Esophagus squamous epithelium (tissue), 5 donors: ENCODE measurements around the gene DACT3. TPM values are rescaled to one million over a fixed set of nuclear protein-coding genes. Genes with fewer than 3 reads are reported as not detected.

Source experiments
- DNase-seq: peaks from one replicate; lab custom pipeline; 2025; lab: John Stamatoyannopoulos, UW
- H3K27ac ChIP-seq, 4 donors: fragments of 200-600 bp; sonication (generic); one replicate each; pipeline ENCODE4 v1.5.1; 2016 to 2019; ENCODE audit warnings: mild to moderate bottlenecking in 1 of 4
- H3K27me3 ChIP-seq, 4 donors: fragments of 200-600 bp; sonication (generic); 1 replicate in 3 of 4; 2 replicates in 1 of 4; pipeline versions ENCODE4 v1.5.1 to v1.6.0; 2017 to 2021; ENCODE audit warnings: antibody characterized with exemption in 1 of 4
- H3K36me3 ChIP-seq, 3 donors: fragments of 200-600 bp; sonication (generic); one replicate each; pipeline ENCODE4 v1.5.1; 2016 to 2019
- H3K4me1 ChIP-seq, 3 donors: fragments of 200-600 bp; sonication (generic); one replicate each; pipeline ENCODE4 v1.5.1; 2017 to 2019
- H3K4me3 ChIP-seq, 4 donors: fragments of 200-600 bp; sonication (generic); 1 replicate in 3 of 4; 2 replicates in 1 of 4; pipeline ENCODE4 v1.5.1; 2016 to 2019; ENCODE audit warnings: mild to moderate bottlenecking in 2 of 4, moderate library complexity in 1 of 4
- H3K9me3 ChIP-seq, 3 donors: fragments of 200-600 bp; sonication (generic); one replicate each; pipeline ENCODE4 v1.5.1; 2016 to 2019
- CTCF ChIP-seq, 6 experiments: fragments of 450-650 bp in 4 of 6; fragments of 200-600 bp in 2 of 6; sonication (generic) in 2 of 6; IDR thresholded peaks; one replicate each; pipeline ENCODE4 v1.5.1; 2016 to 2019; ENCODE audit warnings: antibody characterized with exemption in 6 of 6, mild to moderate bottlenecking in 4 of 6, moderate library complexity in 4 of 6
- POLR2A ChIP-seq, 4 donors: fragments of 450-650 bp; IDR thresholded peaks; one replicate each; pipeline ENCODE4 v1.6.1; 2017; ENCODE audit warnings: antibody characterized with exemption in 4 of 4, mild to moderate bottlenecking in 4 of 4, moderate library complexity in 3 of 4
- WGBS, 2 donors: methylation state at CpG; one replicate each; pipeline ENCODE4 v1.1.5; 2018; 5-methylcytosine and 5-hydroxymethylcytosine counted together
- intact Hi-C: fragments of 100-400 bp; cut with DNase I; formaldehyde crosslinking; loops from one replicate; pipeline ENCODE4 v1.15.0; 2022
- total RNA-seq, 4 donors: library from RNA; depleted of rRNA; stranded (reverse); fragments of >200 nt; gene quantifications; one replicate each; pipeline ENCODE4 v1.1.0, GENCODE V29; 2016
- donor health status: DM: yes; HTN: yes; CAD: no.

Gene DACT3
- total RNA-seq, 4 donors from 2014 or later: 0.22 to 5.7 (median 1.8) TPM

GRCh38 chr19:46650445-46650844 lies 10.5 kb downstream of the DACT3 start:
- DNase-seq: no peak

GRCh38 chr19:46648961-46649960 lies 11.7 kb downstream of the DACT3 start:
- Histone ChIP-seq H3K27ac (no peak overlapping the region), H3K36me3 (no peaks in the 10 kb centered on the region), H3K27me3 (peaks cover 0 to 69% (median 4%) of the 10 kb centered on the region in 4 donors), H3K4me1 (peaks cover 0 to 16% (median 0%) of the 10 kb centered on the region in 3 donors), H3K9me3 (peaks cover 0 to 13% (median 5%) of the 10 kb centered on the region in 3 donors), H3K4me3 (no peak overlapping the region)
- intact Hi-C loops: no loop called here
- DNase-seq: no peak
- no peak for TF ChIP-seq POLR2A (IDR thresholded peaks at IDR 0.05)
- no peak for TF ChIP-seq CTCF (IDR thresholded peaks at IDR 0.05)
- WGBS, 2 donors: 28 to 38% methylated on average over 1 to 3 of the region's 144 CpGs

More at GRCh38 chr19:46650445-46650844, 10.5 kb downstream of the DACT3 start:
- Histone ChIP-seq H3K4me3 (no peak overlapping the region), H3K36me3 (no peaks in the 10 kb centered on the region), H3K4me1 (peaks cover 0 to 28% (median 0%) of the 10 kb centered on the region in 3 donors), H3K27me3 (peaks cover 0 to 74% (median 4%) of the 10 kb centered on the region in 4 donors), H3K27ac (no peak overlapping the region), H3K9me3 (peaks cover 0 to 13% (median 5%) of the 10 kb centered on the region in 3 donors)
- no peak for TF ChIP-seq CTCF (IDR thresholded peaks at IDR 0.05)
- no peak for TF ChIP-seq POLR2A (IDR thresholded peaks at IDR 0.05)
- WGBS, 2 donors: 82 to 83% methylated on average over 7 of the region's 7 CpGs
- intact Hi-C loops: no loop called here

- TF ChIP-seq POLR2A (IDR thresholded peaks at IDR 0.05): no peak
- peaks cover 0 to 13% (median 5%) of the 10 kb centered on the region in 3 donors for H3K9me3 ChIP-seq
- no peak overlapping the region for H3K4me3 ChIP-seq
- H3K36me3 ChIP-seq: no peaks in the 10 kb centered on the region
- no peak overlapping the region for H3K27ac ChIP-seq
- peaks cover 0 to 69% (median 4%) of the 10 kb centered on the region in 4 donors for H3K27me3 ChIP-seq
- peaks cover 0 to 8% (median 0%) of the 10 kb centered on the region in 3 donors for H3K4me1 ChIP-seq
- intact Hi-C loops: no loop called here
- no peak for DNase-seq
- WGBS, 2 donors: 45 to 56% methylated on average over 12 to 20 of the region's 63 CpGs
Observed at GRCh38 chr19:46648060-46648960, 12.7 kb downstream of the DACT3 start.

- Histone ChIP-seq H3K36me3 (no peaks in the 10 kb centered on the region), H3K9me3 (peaks cover 0 to 13% (median 5%) of the 10 kb centered on the region in 3 donors), H3K4me1 (peaks cover 0 to 8% (median 0%) of the 10 kb centered on the region in 3 donors), H3K4me3 (no peak overlapping the region), H3K27ac (no peak overlapping the region), H3K27me3 (peaks cover 0 to 64% (median 4%) of the 10 kb centered on the region in 4 donors)
- no peak for TF ChIP-seq POLR2A (IDR thresholded peaks at IDR 0.05)
- TF ChIP-seq CTCF (IDR thresholded peaks at IDR 0.05): no peak
- no peak for DNase-seq
- WGBS, 2 donors: 57 to 77% methylated on average over 3 of the region's 3 CpGs
- intact Hi-C loops: no loop called here
Observed at GRCh38 chr19:46646402-46646801, 14.6 kb downstream of the DACT3 start.

- 65 to 78% methylated on average over 2 to 3 of the region's 3 CpGs for WGBS, 2 donors
- intact Hi-C loops: no loop called here
- DNase-seq: no peak
- Histone ChIP-seq H3K4me3 (no peak overlapping the region), H3K36me3 (no peaks in the 10 kb centered on the region), H3K9me3 (peaks cover 0 to 13% (median 5%) of the 10 kb centered on the region in 3 donors), H3K4me1 (peaks cover under 1 to 12% (median 2%) of the 10 kb centered on the region in 3 donors), H3K27me3 (peaks cover 0 to 63% (median 4%) of the 10 kb centered on the region in 4 donors), H3K27ac (peak overlapping the region in 3 of 4 donors; percentile 11 to 41 (median 13))
- no peak for TF ChIP-seq POLR2A (IDR thresholded peaks at IDR 0.05)
- TF ChIP-seq CTCF (IDR thresholded peaks at IDR 0.05): no peak
Observed at GRCh38 chr19:46644720-46645119, 16.3 kb downstream of the DACT3 start.
